DMS 273 (cell line): ENCODE results near the gene WFS1.
A peak's percentile ranks its signal among the peaks of the same experiment; 100 is the strongest.

Experiments used
- DNase-seq: peaks from one replicate; lab custom pipeline; 2025; ENCODE audit not compliant: unreplicated experiment; lab: John Stamatoyannopoulos, UW

WFS1 gene

DNA sequence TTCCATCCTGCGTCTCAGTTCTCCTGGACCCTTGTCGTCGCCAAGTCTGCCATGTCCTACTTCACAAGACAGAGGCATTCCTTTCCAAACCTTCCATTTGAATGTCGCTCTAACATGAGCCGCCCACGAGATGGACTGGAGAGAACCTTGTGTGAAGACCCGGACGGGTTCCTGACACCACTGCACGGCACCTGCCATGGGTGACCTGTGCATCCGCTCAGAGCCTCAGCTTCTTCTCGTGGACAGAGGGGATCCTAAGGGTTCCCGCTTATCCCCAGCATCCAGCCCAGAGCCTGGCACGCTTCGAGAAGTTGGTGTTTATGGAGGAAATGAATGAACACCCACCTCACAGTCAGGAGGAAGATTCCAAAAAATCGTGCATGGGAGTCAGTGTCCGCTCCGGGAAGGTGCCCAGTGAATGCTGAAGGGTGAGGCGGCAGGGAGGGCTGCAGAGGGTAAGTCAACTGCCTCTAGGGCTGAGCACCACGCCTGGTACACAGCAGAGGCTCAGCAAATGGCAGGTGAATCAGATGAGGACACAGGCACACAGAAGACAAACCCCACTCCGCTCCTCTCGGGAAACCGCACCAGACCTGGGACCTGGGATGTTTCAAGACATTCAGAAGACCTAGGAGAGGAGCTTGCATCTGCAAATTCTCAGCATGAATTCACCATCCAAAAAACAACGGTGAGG lies 52.6 kb downstream of the WFS1 start:
- no peak for DNase-seq

DNA sequence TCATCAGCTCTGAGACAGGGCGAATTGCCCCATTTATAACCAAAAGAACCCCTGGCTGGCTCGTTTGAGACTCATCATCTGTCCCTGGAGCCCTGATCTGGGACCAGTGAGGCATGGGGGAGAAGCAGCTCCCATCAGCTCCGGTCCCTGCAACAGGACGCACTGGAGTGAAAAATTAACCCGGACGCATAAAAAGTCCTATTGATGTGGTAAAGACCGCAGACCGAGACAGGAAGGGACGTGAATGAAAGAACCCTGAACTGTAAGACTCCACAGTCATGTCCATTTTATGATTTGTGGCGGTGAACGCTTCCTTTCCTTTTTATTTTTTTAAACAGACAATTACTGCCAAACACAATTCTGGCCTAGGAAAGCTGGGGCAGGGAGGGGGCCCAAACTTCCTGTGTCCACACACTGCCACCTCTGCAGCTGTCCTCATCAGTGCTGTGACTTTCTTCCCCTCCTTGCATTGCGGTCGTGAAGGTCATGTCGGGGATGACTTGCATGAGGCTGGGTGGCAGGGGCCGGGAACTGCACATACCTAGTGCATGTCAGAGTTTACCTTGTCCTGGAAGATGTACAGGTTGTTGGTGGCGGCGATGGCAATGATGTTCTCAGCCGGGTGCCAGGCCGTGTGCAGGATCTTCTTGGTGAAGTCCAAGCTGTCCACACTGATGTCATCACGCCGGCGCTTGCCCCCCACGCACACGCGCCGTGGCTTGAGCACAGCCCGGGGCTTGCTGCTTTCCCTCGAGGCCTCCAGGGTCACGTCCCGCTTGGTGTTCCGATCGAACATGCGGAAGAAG lies 53.3 kb downstream of the WFS1 start:
- DNase-seq: no peak

DNA sequence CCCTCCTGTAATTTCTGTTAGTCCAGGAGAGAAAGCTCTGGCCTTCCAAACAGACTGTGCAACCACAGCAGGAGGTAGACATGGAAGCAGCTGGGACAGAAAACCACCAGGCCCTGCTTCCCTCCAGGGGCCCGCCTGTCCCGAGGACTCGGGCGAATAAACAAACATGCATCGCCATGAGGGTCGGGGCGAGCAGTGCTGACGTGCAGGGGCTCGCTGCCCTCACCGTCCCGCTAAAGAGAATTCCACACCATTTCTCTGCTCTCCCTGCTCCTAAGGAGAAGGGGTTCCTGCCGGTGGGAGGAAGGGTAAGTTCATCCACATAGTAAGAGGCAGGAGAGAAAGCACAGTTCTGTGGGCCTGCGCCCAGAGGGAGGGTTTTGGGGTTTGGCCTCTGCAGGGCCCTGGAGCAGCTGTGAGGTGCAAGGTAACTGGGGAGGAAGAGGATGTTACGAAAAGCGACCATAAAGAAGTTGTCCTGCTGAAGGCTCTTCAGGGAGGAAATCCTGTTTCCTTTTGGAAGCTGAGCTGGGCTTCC lies 54.9 kb downstream of the WFS1 start:
- DNase-seq: no peak

DNA sequence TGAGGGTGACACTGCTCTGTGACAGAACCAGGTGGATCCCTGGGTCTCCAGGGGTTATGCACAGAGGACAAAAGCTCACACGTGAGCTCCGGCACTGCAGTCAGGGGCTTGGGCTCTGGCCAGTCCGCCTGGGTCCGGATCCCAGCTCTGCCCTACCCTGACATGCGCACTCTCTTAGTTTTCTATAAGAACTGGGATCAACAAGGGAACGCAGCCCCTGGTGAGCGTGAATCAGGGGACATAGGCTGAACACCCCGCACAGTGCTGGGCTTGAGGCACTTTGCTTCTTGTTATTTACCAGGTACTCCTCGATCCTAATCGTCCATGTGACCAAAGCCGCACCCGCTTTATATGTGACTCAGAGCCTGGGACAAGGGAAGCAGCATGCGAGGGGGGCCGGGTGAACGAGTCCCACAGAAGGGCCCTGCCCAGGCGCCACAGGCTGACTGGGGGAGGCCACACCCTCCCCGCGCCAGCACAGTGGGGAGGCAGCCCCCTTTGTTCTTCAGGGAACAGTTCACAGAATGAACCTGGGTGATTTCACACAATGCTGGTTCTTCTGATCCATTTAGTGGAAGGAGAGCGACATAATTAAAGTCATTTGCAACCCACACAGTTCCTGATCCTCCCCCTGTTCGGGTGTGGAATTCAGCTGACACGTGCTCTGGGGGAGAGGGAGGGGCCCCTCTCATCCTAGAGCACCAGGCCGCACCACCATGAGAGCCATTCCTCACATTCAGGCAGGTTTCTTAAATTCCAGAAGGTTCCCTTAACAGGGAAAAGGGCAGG lies 55.5 kb downstream of the WFS1 start:
- no peak for DNase-seq

GRCh38 chr4:6325788-6326290 lies 56.2 kb downstream of the WFS1 start:
- no peak for DNase-seq

DNA sequence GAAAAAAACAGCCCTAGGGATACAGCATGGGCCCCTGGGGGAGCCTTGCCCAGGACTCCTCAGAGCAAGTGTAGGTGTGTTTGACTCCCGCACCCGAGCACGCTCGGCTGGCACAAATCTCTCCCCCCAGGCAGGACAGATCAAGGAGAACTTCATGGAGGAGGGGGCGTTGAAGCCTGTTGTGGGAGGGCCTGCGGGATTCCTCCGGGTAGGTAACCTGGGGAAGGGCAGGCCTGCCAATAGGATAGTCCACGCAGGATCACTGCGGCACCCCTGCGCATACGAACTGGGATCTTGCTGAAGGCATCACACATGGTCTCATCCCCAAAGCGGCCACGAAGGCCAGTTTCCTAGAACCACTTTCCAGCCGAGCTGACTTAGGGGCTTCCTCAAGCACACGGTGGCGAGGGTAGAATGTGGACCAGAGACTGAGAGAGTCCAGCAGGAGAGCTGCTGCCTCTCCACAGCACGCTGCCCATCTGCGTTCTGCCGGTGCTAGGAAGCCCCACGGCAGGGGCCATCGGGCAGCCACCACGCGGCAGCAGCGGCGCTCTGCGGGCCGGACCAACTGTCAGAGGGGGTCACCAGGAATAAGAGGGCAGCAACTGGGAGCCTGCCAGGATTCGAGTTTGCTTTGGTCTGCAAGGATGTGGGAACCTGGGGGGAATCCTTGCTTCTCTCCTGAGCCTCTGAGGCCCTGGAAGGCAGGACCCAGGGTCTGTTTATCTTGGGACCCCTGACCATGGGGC lies 56.8 kb downstream of the WFS1 start:
- DNase-seq: no peak

DNA sequence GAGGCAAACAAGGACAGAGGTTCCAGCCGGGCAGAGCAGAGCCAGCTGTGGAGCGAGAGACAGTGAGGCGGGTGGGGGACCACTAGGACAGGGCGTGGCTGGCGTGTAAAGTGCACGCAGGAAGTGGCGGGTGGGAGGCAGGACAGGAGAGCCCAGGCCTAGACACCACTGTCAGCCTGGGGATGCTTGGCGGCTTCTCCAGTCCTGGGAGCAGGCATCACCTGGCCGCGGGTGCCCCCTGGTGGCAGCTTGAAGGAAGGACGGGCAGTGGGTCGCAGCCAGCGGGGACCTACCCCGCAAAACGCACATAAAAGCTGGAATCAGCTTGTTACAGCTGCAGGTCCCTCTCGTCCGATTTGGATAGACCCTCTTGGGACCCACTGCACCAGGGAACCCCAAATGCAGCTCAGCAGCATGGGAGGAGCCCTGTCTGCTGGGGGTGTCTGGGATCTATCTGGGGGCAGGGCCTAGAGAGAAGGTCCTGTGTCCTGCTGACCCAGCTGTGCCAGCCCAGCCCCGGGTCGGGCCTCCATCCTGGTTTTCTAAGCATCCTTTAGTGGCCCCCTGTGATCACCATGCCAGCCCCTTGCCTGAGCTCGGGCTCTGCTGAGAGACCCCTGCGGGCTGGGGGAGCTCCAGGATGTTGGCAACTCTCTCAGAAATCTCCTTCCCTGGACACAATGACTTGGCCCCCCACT lies 57.7 kb downstream of the WFS1 start:
- peak; percentile 78 for DNase-seq

DNA sequence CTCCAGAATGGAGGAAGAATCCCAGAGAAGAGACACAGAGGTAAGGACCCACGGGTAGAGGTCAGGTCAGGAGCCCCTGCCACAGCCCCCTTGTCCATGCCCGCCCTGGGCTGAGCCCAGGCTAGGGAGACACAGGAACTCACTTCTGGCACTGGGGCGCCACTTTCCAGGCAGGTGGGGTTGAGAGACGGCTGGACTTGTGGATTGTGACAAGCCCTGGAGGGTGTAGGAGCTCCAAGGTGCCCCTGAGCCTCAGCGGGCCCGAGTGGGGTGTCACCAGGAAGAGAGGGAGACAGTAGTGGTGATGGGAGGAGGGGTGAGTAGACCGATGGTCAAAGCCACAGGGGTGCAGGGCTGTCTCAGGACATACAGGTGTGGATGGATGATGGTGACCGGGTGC lies 58.9 kb downstream of the WFS1 start:
- no peak for DNase-seq

DNA sequence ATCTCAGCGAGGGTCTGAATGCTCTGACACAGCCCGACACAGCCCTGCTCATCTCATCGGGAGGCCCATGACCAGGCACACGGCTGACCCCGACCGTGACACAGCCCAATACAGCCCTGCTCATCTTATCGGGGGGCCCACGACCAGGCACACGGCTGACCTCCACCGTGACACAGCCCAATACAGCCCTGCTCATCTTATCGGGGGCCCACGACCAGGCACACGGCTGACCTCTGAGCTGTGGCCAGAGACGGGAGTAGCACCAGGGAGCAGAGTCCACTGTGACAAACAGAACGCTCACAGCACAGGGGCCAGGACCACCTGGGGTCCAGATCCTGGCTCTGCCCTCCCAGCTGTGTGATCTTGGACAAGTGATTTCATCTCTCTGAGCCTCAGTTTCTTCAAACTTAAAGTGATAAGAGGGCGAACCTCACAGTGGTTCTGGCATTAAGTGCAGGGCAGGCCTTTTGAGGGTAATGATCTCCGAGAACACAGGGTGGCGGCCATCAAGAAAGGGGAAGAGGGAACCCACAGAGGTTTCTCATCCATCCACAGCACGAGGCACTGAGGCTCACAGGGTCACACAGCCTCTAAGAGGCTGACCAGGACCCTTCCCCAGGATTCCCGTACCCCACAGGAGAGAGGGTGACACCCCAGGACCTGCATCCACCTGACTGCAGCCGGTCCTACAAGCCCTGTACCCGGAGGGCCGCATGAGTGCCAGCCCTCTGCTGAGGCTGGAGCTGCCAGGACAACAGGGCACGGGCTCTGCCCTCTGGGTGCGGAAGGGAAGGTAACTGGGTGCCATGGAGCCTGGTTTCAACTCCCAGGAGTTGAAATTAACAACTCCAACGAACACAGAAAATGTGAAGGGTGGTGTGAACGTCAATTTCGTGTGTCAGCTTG lies 60.1 kb downstream of the WFS1 start:
- no peak for DNase-seq

GRCh38 chr4:6330384-6330767 lies 60.7 kb downstream of the WFS1 start:
- DNase-seq: no peak

DNA sequence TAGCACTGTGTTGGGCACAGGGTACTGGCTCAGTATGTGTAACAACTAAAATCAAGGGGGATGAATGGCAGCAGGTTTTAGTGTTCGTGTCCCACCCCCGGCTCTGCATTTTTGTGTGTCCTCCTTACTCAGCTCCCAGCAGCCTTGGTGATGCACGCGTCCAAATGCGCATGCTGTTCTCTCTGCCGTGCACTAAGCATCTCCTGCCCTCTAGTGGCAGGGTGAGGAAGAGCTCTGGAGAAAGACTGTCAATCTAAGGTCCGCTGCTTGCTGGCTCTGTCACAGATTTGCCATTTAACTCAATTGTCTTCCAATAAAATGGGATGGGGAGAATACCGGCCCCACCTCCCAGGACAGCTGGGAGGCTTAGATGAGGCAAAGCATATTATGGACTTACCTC lies 61.4 kb downstream of the WFS1 start:
- DNase-seq: peak; percentile 53

- DNase-seq: no peak
Observed at GRCh38 chr4:6331468-6331867, 61.8 kb downstream of the WFS1 start.

GRCh38 chr4:6332042-6332668 lies 62.5 kb downstream of the WFS1 start:
- peak; percentile 34 for DNase-seq

- no peak for DNase-seq
Observed at GRCh38 chr4:6332669-6333050, 63.0 kb downstream of the WFS1 start.

GRCh38 chr4:6333301-6334202 lies 63.9 kb downstream of the WFS1 start:
- DNase-seq: peak; percentile 45

- DNase-seq: no peak
Observed at GRCh38 chr4:6334203-6334887, 64.7 kb downstream of the WFS1 start.

DNA sequence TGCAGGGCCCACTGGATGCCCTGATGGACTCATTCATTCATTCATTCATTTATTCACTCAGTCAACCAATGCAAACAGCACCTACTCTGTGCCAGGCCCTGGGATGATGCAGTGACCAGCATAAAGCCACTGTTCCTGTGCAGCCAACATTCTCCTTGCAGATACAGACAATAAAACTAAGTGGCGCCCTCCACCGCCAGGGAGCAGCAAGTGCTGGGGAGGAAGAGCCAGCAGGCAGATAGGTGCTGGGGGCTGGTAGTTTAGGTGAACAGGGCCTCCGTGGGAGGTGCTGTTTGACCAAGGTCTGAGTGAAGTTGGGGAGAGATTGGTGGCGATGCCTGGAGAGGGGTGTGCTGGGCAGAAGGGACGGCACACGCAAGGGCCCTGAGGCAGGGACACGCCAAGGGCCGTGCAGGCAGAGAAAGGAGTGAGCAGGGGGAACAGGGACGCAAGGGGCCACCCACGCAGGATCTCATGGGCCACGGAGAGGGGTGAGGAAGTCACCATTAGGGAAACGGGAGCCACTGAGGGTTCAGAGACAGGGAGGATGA lies 65.5 kb downstream of the WFS1 start:
- peak; percentile 11 for DNase-seq
